Measurements from ENCODE around the gene HOXD9. TPM values are rescaled to one million over a fixed set of nuclear protein-coding genes. Genes with fewer than 3 reads are reported as not detected.

Gene HOXD9
- total RNA-seq, 1 donor from 2014 or later, result 1.9 TPM

- DNase-seq (ENCODE audit: low spot score), result no peak
Observed at GRCh38 chr2:176124110-176124946, 1.8 kb downstream of the HOXD9 start.

GRCh38 chr2:176124947-176125771 is 2.6 kb downstream of the HOXD9 start:
- DNase-seq (ENCODE audit: low spot score), result no peak

- no peak for DNase-seq (ENCODE audit: low spot score)
Observed at GRCh38 chr2:176125772-176126054, 3.2 kb downstream of the HOXD9 start.

- peak; percentile 73 for DNase-seq (ENCODE audit: low spot score)
Observed at GRCh38 chr2:176126929-176127773, 4.6 kb downstream of the HOXD9 start.

GRCh38 chr2:176127774-176128072 is 5.2 kb downstream of the HOXD9 start:
- no peak for DNase-seq (ENCODE audit: low spot score)

GRCh38 chr2:176128172-176128981 is 5.9 kb downstream of the HOXD9 start:
- peak; percentile 51 for DNase-seq (ENCODE audit: low spot score)

- peak; percentile 70 for DNase-seq (ENCODE audit: low spot score)
Observed at GRCh38 chr2:176128982-176129796, 6.7 kb downstream of the HOXD9 start, which contains the start of gene HOXD8. TSS of gene HOXD8 (plus strand) at chr2:176129705. CDS start at chr2:176130367, 662 bp downstream.

GRCh38 chr2:176129813-176130146 is 7.3 kb downstream of the HOXD9 start:
- DNase-seq (ENCODE audit: low spot score), result no peak

GRCh38 chr2:176130147-176130956 is 7.8 kb downstream of the HOXD9 start:
- no peak for DNase-seq (ENCODE audit: low spot score)

GRCh38 chr2:176130957-176131847 is 8.7 kb downstream of the HOXD9 start:
- no peak for DNase-seq (ENCODE audit: low spot score)

- no peak for DNase-seq (ENCODE audit: low spot score)
Observed at GRCh38 chr2:176131848-176132158, 9.3 kb downstream of the HOXD9 start.

- peak; percentile 61 for DNase-seq (ENCODE audit: low spot score)
Observed at GRCh38 chr2:176132205-176133171, 10.0 kb downstream of the HOXD9 start.

- peak; percentile 55 for DNase-seq (ENCODE audit: low spot score)
Observed at GRCh38 chr2:176133389-176133788, 10.9 kb downstream of the HOXD9 start.

- DNase-seq (ENCODE audit: low spot score), result no peak
Observed at GRCh38 chr2:176134035-176134434, 11.5 kb downstream of the HOXD9 start.

- DNase-seq (ENCODE audit: low spot score), result no peak
Observed at GRCh38 chr2:176135035-176135440, 12.5 kb downstream of the HOXD9 start.

GRCh38 chr2:176136374-176137251 is 14.1 kb downstream of the HOXD9 start:
- peak; percentile 45 for DNase-seq (ENCODE audit: low spot score)

- DNase-seq (ENCODE audit: low spot score), result no peak
Observed at GRCh38 chr2:176137252-176137580, 14.7 kb downstream of the HOXD9 start.

Data from umbilical cord (tissue), 2 donors.